H1 (cell line): ENCODE data around the gene CLEC16A. TPM values are rescaled to one million over a fixed set of nuclear protein-coding genes. Genes with fewer than 3 reads are reported as not detected.

Experiments
- CTCF ChIA-PET: fragments of 300-600 bp; sonication (Branson Sonifier 250); formaldehyde crosslinking; loops from one replicate; lab custom pipeline; 2021; ENCODE audit not compliant: partially characterized antibody; lab: Charles Lee
- POLR2A ChIA-PET: fragments of 300-600 bp; sonication (Branson Sonifier 250); formaldehyde crosslinking; loops from one replicate; lab custom pipeline; 2021; ENCODE audit warnings: inconsistent platforms; ENCODE audit not compliant: partially characterized antibody; lab: Charles Lee
- DNase-seq, 2 experiments: peaks; one replicate each; pipeline versions ENCODE4 v3.0.0 to v3.0.0-alpha.2; 2010 to 2022; ENCODE audit warnings: low spot score in 2 of 2, low read depth in 1 of 2, mixed read lengths in 1 of 2
- FAIRE-seq: peaks from 2 replicates; lab custom pipeline; 2011; peaks lifted over from hg19 to GRCh38; lab: Jason Lieb, UNC
- H2AFZ ChIP-seq: 2 replicates; pipeline ENCODE4 v1.8.1; 2012; ENCODE audit warnings: low read length, inconsistent platforms
- H2AK5ac ChIP-seq: 2 replicates; pipeline ENCODE4 v1.6.1; 2013; ENCODE audit warnings: low read depth, low read length
- H2BK120ac ChIP-seq: replicated peaks from 2 replicates; pipeline ENCODE3; 2013; ENCODE audit warnings: low read depth, low read length, inconsistent platforms
- H2BK12ac ChIP-seq: 2 replicates; pipeline ENCODE4 v1.6.1; 2013; ENCODE audit warnings: low read depth, low read length
- H2BK15ac ChIP-seq: 2 replicates; pipeline ENCODE4 v1.6.1; 2013; ENCODE audit warnings: low read length
- H2BK20ac ChIP-seq: 2 replicates; pipeline ENCODE4 v1.6.1; 2013; ENCODE audit warnings: low read length
- H2BK5ac ChIP-seq: 2 replicates; pipeline ENCODE4 v1.6.1; 2013; ENCODE audit warnings: low read depth, low read length
- H3K14ac ChIP-seq: 2 replicates; pipeline ENCODE4 v1.6.1; 2013; ENCODE audit warnings: inconsistent platforms; ENCODE audit not compliant: insufficient read length
- H3K18ac ChIP-seq: 2 replicates; pipeline ENCODE4 v1.6.1; 2013; ENCODE audit warnings: low read length; ENCODE audit errors: extremely low read depth
- H3K23ac ChIP-seq: 2 replicates; pipeline ENCODE4 v1.6.1; 2013; ENCODE audit warnings: inconsistent platforms; ENCODE audit not compliant: insufficient read length
- H3K23me2 ChIP-seq: 2 replicates; pipeline ENCODE4 v1.6.1; 2013; ENCODE audit warnings: low read depth, low read length
- H3K27ac ChIP-seq: 2 replicates; pipeline ENCODE4 v1.6.1; 2011; ENCODE audit warnings: low read depth, low read length, inconsistent platforms
- H3K27me3 ChIP-seq, 4 experiments: replicated peaks in 1 of 4; 1 replicate in 1 of 4; 2 replicates in 3 of 4; pipeline versions ENCODE4 v1.6.1 to v1.8.1; 2011 to 2013; ENCODE audit warnings: low read length in 3 of 4, mild to moderate bottlenecking in 3 of 4, inconsistent platforms in 2 of 4, mixed read lengths in 2 of 4, moderate library complexity in 1 of 4; ENCODE audit not compliant: control insufficient read depth in 3 of 4, insufficient read depth in 3 of 4; ENCODE audit errors: extremely low read depth in 1 of 4
- H3K36me3 ChIP-seq, 4 experiments: 2 replicates each; pipeline versions ENCODE4 v1.6.1 to v1.8.1; 2011 to 2013; ENCODE audit warnings: mild to moderate bottlenecking in 4 of 4, low read length in 3 of 4, moderate library complexity in 2 of 4, control low read depth in 1 of 4, inconsistent platforms in 1 of 4; ENCODE audit not compliant: insufficient read depth in 4 of 4, control insufficient read depth in 2 of 4
- H3K4ac ChIP-seq: replicated peaks from 2 replicates; pipeline ENCODE3; 2013; ENCODE audit warnings: low read length, low read depth, mixed read lengths, inconsistent platforms; ENCODE audit not compliant: insufficient read length
- H3K4me1 ChIP-seq, 4 experiments: replicated peaks in 1 of 4; 1 replicate in 1 of 4; 2 replicates in 3 of 4; pipeline versions ENCODE4 v1.6.1 to v1.8.1; 2011 to 2013; ENCODE audit warnings: low read length in 3 of 4, inconsistent platforms in 2 of 4, mixed read lengths in 1 of 4; ENCODE audit not compliant: insufficient read depth in 4 of 4, control insufficient read depth in 3 of 4
- H3K4me2 ChIP-seq, 2 experiments: 2 replicates each; pipeline versions ENCODE4 v1.6.1 to v1.8.1; 2011 to 2013; ENCODE audit warnings: low read depth in 2 of 2, low read length in 2 of 2, control low read depth in 1 of 2, inconsistent platforms in 1 of 2, mild to moderate bottlenecking in 1 of 2; ENCODE audit not compliant: insufficient read depth in 1 of 2
- H3K4me3 ChIP-seq, 4 experiments: fragments of 200-600, 300-600 bp in 1 of 4; sonication (generic), shearing (Covaris generic), sonication (Bioruptor Twin) in 1 of 4; 2 replicates each; pipeline versions ENCODE4 v1.5.1 to v1.8.1; 2011 to 2016; ENCODE audit warnings: low read length in 4 of 4, low read depth in 3 of 4, control low read depth in 2 of 4, inconsistent platforms in 2 of 4, mild to moderate bottlenecking in 2 of 4, mixed read lengths in 1 of 4, moderate library complexity in 1 of 4; ENCODE audit not compliant: insufficient read depth in 2 of 4; ENCODE audit errors: extremely low read depth in 1 of 4
- H3K56ac ChIP-seq: replicated peaks from 2 replicates; pipeline ENCODE3; 2013; ENCODE audit warnings: low read depth, mild to moderate bottlenecking, mixed read lengths, low read length, inconsistent platforms; ENCODE audit not compliant: insufficient read length
- H3K79me1 ChIP-seq: 2 replicates; pipeline ENCODE4 v1.6.1; 2013; ENCODE audit warnings: low read depth, low read length, control low read depth
- H3K79me2 ChIP-seq, 2 experiments: 2 replicates each; pipeline versions ENCODE4 v1.6.1 to v1.8.1; 2012 to 2013; ENCODE audit warnings: low read length in 2 of 2, mild to moderate bottlenecking in 2 of 2, inconsistent platforms in 1 of 2; ENCODE audit not compliant: insufficient read depth in 2 of 2, control insufficient read depth in 1 of 2
- H3K9ac ChIP-seq, 4 experiments: replicated peaks in 1 of 4; 1 replicate in 1 of 4; 2 replicates in 3 of 4; pipeline versions ENCODE4 v1.6.1 to v1.8.1; 2011 to 2013; ENCODE audit warnings: low read depth in 3 of 4, low read length in 3 of 4, control low read depth in 2 of 4, mild to moderate bottlenecking in 2 of 4, moderate library complexity in 2 of 4, inconsistent platforms in 1 of 4; ENCODE audit errors: extremely low read depth in 1 of 4
- H3K9me3 ChIP-seq, 2 experiments: 2 replicates each; pipeline versions ENCODE4 v1.6.1 to v1.8.1; 2012 to 2013; ENCODE audit warnings: mild to moderate bottlenecking in 2 of 2, moderate library complexity in 2 of 2, control low read depth in 1 of 2, inconsistent platforms in 1 of 2, low read depth in 1 of 2, low read length in 1 of 2, mixed read lengths in 1 of 2; ENCODE audit not compliant: insufficient read depth in 2 of 2
- H4K20me1 ChIP-seq, 2 experiments: replicated peaks in 1 of 2; 2 replicates each; pipeline versions ENCODE3 to v1.8.1; 2011 to 2013; ENCODE audit warnings: inconsistent platforms in 2 of 2, low read length in 2 of 2, mild to moderate bottlenecking in 1 of 2; ENCODE audit not compliant: insufficient read depth in 2 of 2, control insufficient read depth in 1 of 2
- H4K5ac ChIP-seq: 2 replicates; pipeline ENCODE4 v1.6.1; 2013; ENCODE audit warnings: low read length, low read depth, mixed read lengths, inconsistent platforms; ENCODE audit not compliant: insufficient read length
- H4K8ac ChIP-seq: 2 replicates; pipeline ENCODE4 v1.8.0; 2013; ENCODE audit warnings: mild to moderate bottlenecking, moderate library complexity, low read length, inconsistent platforms; ENCODE audit not compliant: insufficient read depth; ENCODE audit errors: extremely low read depth
- H4K91ac ChIP-seq: replicated peaks from 2 replicates; pipeline ENCODE3; 2013; ENCODE audit warnings: low read length, mixed read lengths, inconsistent platforms; ENCODE audit not compliant: insufficient read length
- BCL11A ChIP-seq, 2 experiments: IDR thresholded peaks; one replicate each; pipeline ENCODE4 v1.6.1; 2011; ENCODE audit warnings: low read depth in 2 of 2, low read length in 2 of 2, mild to moderate bottlenecking in 2 of 2
- CEBPB ChIP-seq: IDR thresholded peaks from 2 replicates; pipeline ENCODE4 v1.6.1; 2012; ENCODE audit warnings: low read depth, low read length
- CHD1 ChIP-seq: IDR thresholded peaks from 2 replicates; pipeline ENCODE4 v1.6.1; 2012; ENCODE audit warnings: low read depth, low read length, improper control_type of control experiment
- EZH2 ChIP-seq: fragments of 200-600 bp; sonication (generic); IDR thresholded peaks from 2 replicates; pipeline ENCODE4 v1.7.1; 2012; ENCODE audit warnings: low read depth, mild to moderate bottlenecking, moderate library complexity, low read length, inconsistent platforms; ENCODE audit not compliant: severe bottlenecking
- NRF1 ChIP-seq: IDR thresholded peaks from 2 replicates; pipeline ENCODE4 v1.6.1; 2011; ENCODE audit warnings: mild to moderate bottlenecking, low read depth, low read length, improper control_type of control experiment
- POU5F1 ChIP-seq: IDR thresholded peaks from 2 replicates; pipeline ENCODE4 v1.6.1; 2011; ENCODE audit warnings: low read depth, mild to moderate bottlenecking, low read length, moderate library complexity
- RAD21 ChIP-seq, 2 experiments: IDR thresholded peaks in 1 of 2; conservative IDR thresholded peaks in 1 of 2; 2 replicates each; pipeline ENCODE4 v1.6.1; 2011; ENCODE audit warnings: low read depth in 2 of 2, low read length in 2 of 2, improper control_type of control experiment in 1 of 2, inconsistent platforms in 1 of 2, mild to moderate bottlenecking in 1 of 2, moderate library complexity in 1 of 2
- RFX5 ChIP-seq: IDR thresholded peaks from 2 replicates; pipeline ENCODE4 v1.6.1; 2011; ENCODE audit warnings: low read depth, low read length, improper control_type of control experiment, borderline replicate concordance
- RNF2 ChIP-seq: fragments of 200-900, 300-1000 bp; sonication (generic); IDR thresholded peaks from 2 replicates; pipeline ENCODE4 v1.7.1; 2016; ENCODE audit warnings: borderline replicate concordance, low read depth, mild to moderate bottlenecking, antibody characterized with exemption, low read length; ENCODE audit not compliant: poor library complexity, severe bottlenecking; ENCODE audit errors: missing control alignments
- SUZ12 ChIP-seq: fragments of 200-600 bp; sonication (generic); IDR thresholded peaks from 2 replicates; pipeline ENCODE4 v1.6.1; 2012; ENCODE audit warnings: mild to moderate bottlenecking, inconsistent platforms, low read length, moderate library complexity, mixed read lengths
- TAF1 ChIP-seq: IDR thresholded peaks from 2 replicates; pipeline ENCODE4 v1.6.1; 2011; ENCODE audit warnings: mild to moderate bottlenecking, low read depth, low read length
- TAF7 ChIP-seq: optimal IDR thresholded peaks from 2 replicates; pipeline ENCODE3; 2011; ENCODE audit warnings: low read depth, mild to moderate bottlenecking, inconsistent platforms, low read length, moderate library complexity, borderline replicate concordance
- WGBS, 2 experiments: shearing (Covaris generic) in 1 of 2; methylation state at CpG; one replicate each; pipeline versions ENCODE4 v1.1.6 to v1.1.7; 2013 to 2015; ENCODE audit warnings: low lambda C conversion rate in 2 of 2, mixed read lengths in 2 of 2, inconsistent platforms in 1 of 2, low coverage in 1 of 2, missing lambda C conversion rate in 1 of 2; ENCODE audit not compliant: insufficient replicate concordance in 2 of 2, insufficient coverage in 1 of 2, insufficient read length in 1 of 2; ENCODE audit errors: extremely low coverage in 1 of 2, missing lambda C conversion rate in 1 of 2; 5-methylcytosine and 5-hydroxymethylcytosine counted together
- polyA plus RNA-seq, 7 experiments: library from polyadenylated mRNA; depleted of rRNA in 3 of 7; stranded (reverse) in 5 of 7; unstranded in 2 of 7; fragments of >200 nt in 5 of 7; fragments of 200-250 nt in 2 of 7; gene quantifications; 1 replicate in 5 of 7; 2 replicates in 1 of 7; 4 replicates in 1 of 7; pipeline versions ENCODE4 v1.2.1 to v1.2.3, GENCODE V29; 2011 to 2013; ENCODE audit warnings: missing spikeins in 2 of 7, mixed read lengths in 2 of 7
- total RNA-seq: library from RNA; stranded (reverse); fragmentation: NEBNext Ultra II Directional; extraction: Animal tissue kit (Norgen Biotek cat#: 25700); gene quantifications from 2 replicates; pipeline ENCODE4 v1.2.1, GENCODE V29; 2021
- TF ChIP-seq, protein P1 (sequence below): IDR thresholded peaks from 2 replicates; pipeline ENCODE4 v1.6.1; 2012; ENCODE audit warnings: inconsistent platforms

CLEC16A gene
- total and polyA plus RNA-seq, 2 of the 8 experiments (the other 6 are each of a cell fraction or from before 2014, with no cell fraction given): 7.6 to 19.3 TPM

DNA sequence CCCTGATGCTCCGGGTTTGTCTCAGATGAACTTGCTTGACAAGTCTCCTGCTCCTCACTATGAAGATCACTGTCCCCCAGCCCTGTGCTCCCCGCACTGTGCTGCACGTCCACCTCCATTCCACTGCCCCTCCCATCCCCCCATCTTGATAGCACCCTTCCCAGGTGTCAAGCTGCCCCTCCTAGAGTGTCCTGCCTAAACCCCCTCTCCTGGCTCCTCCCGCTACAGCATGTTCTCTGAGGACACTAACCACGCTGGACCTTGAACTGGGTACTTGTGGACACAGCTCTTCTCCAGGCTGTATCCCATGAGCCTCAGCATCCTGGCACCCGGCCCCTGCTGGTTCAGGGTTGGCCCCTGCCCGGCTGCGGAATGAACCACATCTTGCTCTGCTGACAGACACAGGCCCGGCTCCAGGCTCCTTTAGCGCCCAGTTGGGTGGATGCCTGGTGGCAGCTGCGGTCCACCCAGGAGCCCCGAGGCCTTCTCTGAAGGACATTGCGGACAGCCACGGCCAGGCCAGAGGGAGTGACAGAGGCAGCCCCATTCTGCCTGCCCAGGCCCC lies 20.6 kb upstream of the CLEC16A start:
- no peak overlapping the region for H3K56ac ChIP-seq
- no peak overlapping the region for H2BK12ac ChIP-seq
- peaks cover 2 to 8% (median 5%) of the 10 kb centered on the region in 4 experiments; a peak in 5 of 8 replicates for H3K36me3 ChIP-seq
- H3K4me2 ChIP-seq: no peak overlapping the region
- H2AFZ ChIP-seq: no peak overlapping the region
- no peak overlapping the region for H4K5ac ChIP-seq
- peaks cover 0 to 3% (median 0%) of the 10 kb centered on the region in 4 experiments; a peak in 1 of 7 replicates for H3K4me1 ChIP-seq
- no peak overlapping the region for H4K91ac ChIP-seq
- FAIRE-seq: no peak
- H2BK20ac ChIP-seq: no peak overlapping the region
- no peak overlapping the region for H3K4me3 ChIP-seq
- no peak overlapping the region for H2BK15ac ChIP-seq
- H2BK120ac ChIP-seq: no peak overlapping the region
- no peak overlapping the region for H2BK5ac ChIP-seq
- DNase-seq: no peak
- no peak overlapping the region for H3K18ac ChIP-seq
- H3K79me2 ChIP-seq: no peaks in the 10 kb centered on the region
- H3K79me1 ChIP-seq: no peaks in the 10 kb centered on the region
- ChIA-PET CTCF (interaction anchor here (1.3 to 8.1 kb wide), 3 partner anchors 14 to 48 kb away, joined by 4 to 82 read pairs (median 5); no protein-coding TSS in a partner anchor), POLR2A (no interaction called here)
- H2AK5ac ChIP-seq: no peak overlapping the region
- H3K9me3 ChIP-seq: no peaks in the 10 kb centered on the region
- 92% methylated on average over 14 of the region's 14 CpGs; no CpG with 5 or more reads in 1 of the 2 experiments for WGBS, 2 experiments
- peaks cover 0 to 5% of the 10 kb centered on the region in 2 experiments for H4K20me1 ChIP-seq
- no peak overlapping the region for H3K9ac ChIP-seq
- no peaks in the 10 kb centered on the region for H3K27me3 ChIP-seq
- H3K23me2 ChIP-seq: no peaks in the 10 kb centered on the region
- no peak overlapping the region for H3K23ac ChIP-seq
- H3K14ac ChIP-seq: no peak overlapping the region
- no peak overlapping the region for H3K27ac ChIP-seq
- no peak overlapping the region for H4K8ac ChIP-seq
- no peak overlapping the region for H3K4ac ChIP-seq
- TF ChIP-seq BCL11A (IDR thresholded peaks at IDR 0.05; ENCODE audit: low read depth in 2 of 2, low read length in 2 of 2): no peak
- no peak for TF ChIP-seq POU5F1
- TF ChIP-seq EZH2: no peak
- TF ChIP-seq, protein P1, sequence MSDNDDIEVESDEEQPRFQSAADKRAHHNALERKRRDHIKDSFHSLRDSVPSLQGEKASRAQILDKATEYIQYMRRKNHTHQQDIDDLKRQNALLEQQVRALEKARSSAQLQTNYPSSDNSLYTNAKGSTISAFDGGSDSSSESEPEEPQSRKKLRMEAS: no peak
- TF ChIP-seq NRF1: no peak
- TF ChIP-seq CEBPB: no peak
- TF ChIP-seq SUZ12: no peak
- TF ChIP-seq TAF1: no peak
- TF ChIP-seq RAD21 (IDR thresholded peaks at IDR 0.05 in 1 of 2, conservative IDR thresholded peaks at IDR 0.05 in 1 of 2; ENCODE audit: low read depth in 2 of 2, low read length in 2 of 2): no peak
- TF ChIP-seq CHD1: no peak
- no peak for TF ChIP-seq TAF7
- no peak for TF ChIP-seq RNF2
- no peak for TF ChIP-seq RFX5
